A549 (cell line): ENCODE measurements around the gene MAML2. TPM values are rescaled to one million over a fixed set of nuclear protein-coding genes. Genes with fewer than 3 reads are reported as not detected.

Experiments
- ATAC-seq, 2 experiments: fragments of 200-7000 bp in 1 of 2; fragments of >200 bp in 1 of 2; cut with Nextera tagmentation in 1 of 2; cut with Tn5 transposase in 1 of 2; 3 replicates each; pipeline versions ENCODE4 v1.8.0 to v1.9.1; 2018 to 2020; ENCODE audit warnings: mild to moderate bottlenecking in 1 of 2, moderate library complexity in 1 of 2
- CTCF ChIA-PET: fragments of 300-600 bp; sonication (Branson Sonifier 250); formaldehyde crosslinking; extraction: SDS; loops from one replicate; lab custom pipeline; 2021; ENCODE audit warnings: antibody characterized with exemption, inconsistent platforms; lab: Yijun Ruan, JAX
- POLR2A ChIA-PET: fragments of 350-600 bp; formaldehyde crosslinking; extraction: SDS; loops from one replicate; lab custom pipeline; 2021; ENCODE audit warnings: antibody characterized with exemption, inconsistent platforms; lab: Yijun Ruan, JAX
- DNase-seq, 2 experiments: peaks; one replicate each; pipeline versions ENCODE4 v3.0.0 to v3.0.0-alpha.2; 2011 to 2016; ENCODE audit warnings: low read depth in 1 of 2, low spot score in 1 of 2
- FAIRE-seq: peaks from 2 replicates; lab custom pipeline; 2011; peaks lifted over from hg19 to GRCh38; lab: Jason Lieb, UNC
- H3K27ac ChIP-seq, 2 experiments: fragments of >200 bp; sonication (Bioruptor Twin); formaldehyde crosslinking; 3 replicates each; pipeline ENCODE4 v1.5.1; 2016 to 2017
- H3K4me1 ChIP-seq: fragments of >200 bp; sonication (Bioruptor Twin); formaldehyde crosslinking; 3 replicates; pipeline ENCODE4 v1.6.1; 2016
- H3K4me2 ChIP-seq: fragments of >200 bp; sonication (Bioruptor Twin); formaldehyde crosslinking; 3 replicates; pipeline ENCODE4 v1.6.1; 2016
- H3K4me3 ChIP-seq: fragments of >200 bp; sonication (Bioruptor Twin); formaldehyde crosslinking; 3 replicates; pipeline ENCODE4 v1.5.1; 2016
- H3K9me3 ChIP-seq: fragments of >200 bp; sonication (Bioruptor Twin); formaldehyde crosslinking; 3 replicates; pipeline ENCODE4 v1.6.1; 2016
- CEBPB ChIP-seq, 2 experiments: fragments of >200 bp in 1 of 2; sonication (Bioruptor Twin) in 1 of 2; formaldehyde crosslinking in 1 of 2; IDR thresholded peaks; 2 replicates each; pipeline ENCODE4 v1.6.1; 2012 to 2016
- ESRRA ChIP-seq: fragments of 150-350 bp; IDR thresholded peaks from 2 replicates; pipeline ENCODE4 v1.6.1; 2014; ENCODE audit warnings: mild to moderate bottlenecking, low read length, borderline replicate concordance
- KDM1A ChIP-seq: fragments of 200-600 bp; sonication (generic); IDR thresholded peaks from 2 replicates; pipeline ENCODE4 v1.6.1; 2016; ENCODE audit warnings: low read depth, mild to moderate bottlenecking
- KDM5A ChIP-seq: fragments of 200-600 bp; sonication (generic); IDR thresholded peaks from 2 replicates; pipeline ENCODE4 v1.6.1; 2016; ENCODE audit warnings: antibody characterized with exemption, mild to moderate bottlenecking
- NFE2L2 ChIP-seq: fragments of 150-350 bp; conservative IDR thresholded peaks from 2 replicates; pipeline ENCODE4 v1.6.1; 2014; ENCODE audit warnings: low read length
- RNF2 ChIP-seq: fragments of 200-600 bp; sonication (generic); IDR thresholded peaks from 2 replicates; pipeline ENCODE4 v1.6.1; 2016; ENCODE audit warnings: low read depth, mild to moderate bottlenecking, antibody characterized with exemption, moderate library complexity, borderline replicate concordance
- WGBS: methylation state at CpG from one replicate; pipeline ENCODE4 v1.1.6; 2017; ENCODE audit errors: missing lambda C conversion rate; 5-methylcytosine and 5-hydroxymethylcytosine counted together
- polyA plus RNA-seq, 4 experiments: library from polyadenylated mRNA; depleted of rRNA in 3 of 4; stranded (reverse); fragments of >200 nt; fragmentation: RNase III in 1 of 4; extraction: RNeasy Plus Mini Kit Qiagen cat#74134 plus additional on column Dnase treatment in 1 of 4; gene quantifications; 2 replicates in 3 of 4; 3 replicates in 1 of 4; pipeline ENCODE4 v1.2.3, GENCODE V29; 2011 to 2017
- TF ChIP-seq, protein P1 (sequence below): fragments of 200-600 bp; sonication (generic); IDR thresholded peaks from 2 replicates; pipeline ENCODE4 v1.6.1; 2016; ENCODE audit warnings: antibody characterized with exemption, mild to moderate bottlenecking, moderate library complexity
- TF ChIP-seq, protein P2 (sequence below): fragments of >200 bp; sonication (Bioruptor Twin); formaldehyde crosslinking; IDR thresholded peaks from 3 replicates; pipeline ENCODE4 v1.6.1; 2016
- TF ChIP-seq, protein P3 (sequence below): fragments of >200 bp; sonication (Bioruptor Twin); formaldehyde crosslinking; IDR thresholded peaks from 3 replicates; pipeline ENCODE4 v1.5.1; 2016

MAML2 gene
- polyA plus RNA-seq, 2 of the 4 experiments (the other 2 are of a cell fraction), result 1.5 to 2.5 TPM

DNA sequence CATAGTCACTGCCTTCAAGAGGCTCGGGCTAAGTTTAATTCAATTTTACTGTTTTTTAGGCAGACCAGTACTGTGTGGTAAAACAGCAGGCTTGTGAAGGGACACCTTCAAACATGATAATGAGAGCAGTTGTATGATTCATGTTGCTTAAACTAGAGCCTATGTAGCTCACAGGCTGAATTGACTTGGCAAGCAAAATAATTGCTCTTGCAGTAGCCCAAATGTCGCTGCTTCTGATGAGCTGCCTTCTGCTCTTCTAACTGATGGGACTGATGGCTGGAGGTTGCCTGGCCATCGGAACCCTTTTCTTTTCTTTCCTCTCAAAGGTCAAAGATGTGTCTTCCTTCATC lies 137.6 kb downstream of the MAML2 start (continued):
- TF ChIP-seq, protein P1, sequence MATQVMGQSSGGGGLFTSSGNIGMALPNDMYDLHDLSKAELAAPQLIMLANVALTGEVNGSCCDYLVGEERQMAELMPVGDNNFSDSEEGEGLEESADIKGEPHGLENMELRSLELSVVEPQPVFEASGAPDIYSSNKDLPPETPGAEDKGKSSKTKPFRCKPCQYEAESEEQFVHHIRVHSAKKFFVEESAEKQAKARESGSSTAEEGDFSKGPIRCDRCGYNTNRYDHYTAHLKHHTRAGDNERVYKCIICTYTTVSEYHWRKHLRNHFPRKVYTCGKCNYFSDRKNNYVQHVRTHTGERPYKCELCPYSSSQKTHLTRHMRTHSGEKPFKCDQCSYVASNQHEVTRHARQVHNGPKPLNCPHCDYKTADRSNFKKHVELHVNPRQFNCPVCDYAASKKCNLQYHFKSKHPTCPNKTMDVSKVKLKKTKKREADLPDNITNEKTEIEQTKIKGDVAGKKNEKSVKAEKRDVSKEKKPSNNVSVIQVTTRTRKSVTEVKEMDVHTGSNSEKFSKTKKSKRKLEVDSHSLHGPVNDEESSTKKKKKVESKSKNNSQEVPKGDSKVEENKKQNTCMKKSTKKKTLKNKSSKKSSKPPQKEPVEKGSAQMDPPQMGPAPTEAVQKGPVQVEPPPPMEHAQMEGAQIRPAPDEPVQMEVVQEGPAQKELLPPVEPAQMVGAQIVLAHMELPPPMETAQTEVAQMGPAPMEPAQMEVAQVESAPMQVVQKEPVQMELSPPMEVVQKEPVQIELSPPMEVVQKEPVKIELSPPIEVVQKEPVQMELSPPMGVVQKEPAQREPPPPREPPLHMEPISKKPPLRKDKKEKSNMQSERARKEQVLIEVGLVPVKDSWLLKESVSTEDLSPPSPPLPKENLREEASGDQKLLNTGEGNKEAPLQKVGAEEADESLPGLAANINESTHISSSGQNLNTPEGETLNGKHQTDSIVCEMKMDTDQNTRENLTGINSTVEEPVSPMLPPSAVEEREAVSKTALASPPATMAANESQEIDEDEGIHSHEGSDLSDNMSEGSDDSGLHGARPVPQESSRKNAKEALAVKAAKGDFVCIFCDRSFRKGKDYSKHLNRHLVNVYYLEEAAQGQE, result no peak

DNA sequence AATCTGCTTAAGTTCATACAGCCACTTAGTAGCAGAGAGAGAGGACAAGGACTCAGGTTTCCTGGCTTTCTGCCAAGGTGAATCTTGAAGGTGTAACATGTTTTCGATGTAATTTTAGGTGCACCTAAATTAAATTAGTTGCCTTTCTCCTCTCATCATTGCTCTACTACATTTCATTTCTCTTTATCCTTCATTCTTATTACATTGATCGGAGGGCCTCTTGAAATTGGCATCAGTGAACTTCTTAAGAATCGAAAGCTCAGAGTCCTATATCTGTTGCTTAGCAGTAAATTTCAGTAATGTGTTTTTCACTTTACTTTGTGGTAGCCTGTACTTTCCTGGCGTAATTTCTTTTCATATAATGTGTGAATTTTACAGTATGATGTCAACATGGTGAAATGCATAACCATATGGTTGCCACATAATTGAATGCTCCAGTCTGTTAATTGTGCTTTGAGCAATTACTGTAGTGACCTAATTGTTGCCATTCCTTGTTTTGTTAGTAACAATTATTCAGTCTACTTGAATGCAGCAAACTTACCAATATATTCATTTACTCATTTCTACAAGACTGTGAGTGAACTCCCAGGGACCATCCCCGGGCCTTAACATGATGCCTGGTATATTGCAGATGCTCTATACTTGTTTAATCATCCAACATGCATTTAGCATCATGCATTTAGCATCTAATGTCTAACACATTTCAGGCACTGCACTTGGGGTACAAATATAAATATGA lies 138.1 kb downstream of the MAML2 start:
- H3K4me3 ChIP-seq, result no peak overlapping the region
- DNase-seq, result no peak
- no peak for FAIRE-seq
- no peak overlapping the region for H3K27ac ChIP-seq
- no peak for ATAC-seq
- ChIA-PET CTCF (interaction anchor here (0.5 kb wide), 1 partner anchor 14 kb away, joined by 4 read pairs; no protein-coding TSS in a partner anchor), POLR2A (no interaction called here)
- H3K4me2 ChIP-seq, result no peak overlapping the region
- 91% methylated on average over 5 of the region's 5 CpGs for WGBS
- no peaks in the 10 kb centered on the region for H3K9me3 ChIP-seq
- TF ChIP-seq KDM1A, result no peak
- no peak for TF ChIP-seq RNF2
- TF ChIP-seq NFE2L2, result no peak
- TF ChIP-seq KDM5A, result no peak
- H3K4me1 ChIP-seq, result peaks cover 22% of the 10 kb centered on the region

DNA sequence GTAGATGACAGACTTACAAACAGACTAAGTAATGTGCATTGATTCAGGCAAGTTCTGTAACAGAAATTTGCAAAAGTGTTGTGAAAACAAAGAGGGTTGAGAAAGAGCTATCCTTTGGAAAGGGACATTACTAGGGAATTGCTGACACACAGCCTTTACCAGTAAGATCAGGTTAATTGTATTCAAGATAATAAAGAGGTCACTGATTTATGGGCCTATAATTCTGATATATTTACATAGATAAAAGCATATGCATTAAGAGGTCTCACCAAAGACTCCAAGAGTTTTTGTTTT lies 138.7 kb downstream of the MAML2 start:
- H3K4me2 ChIP-seq, result no peak overlapping the region
- CTCF ChIA-PET, result no interaction called here
- DNase-seq (no peak), FAIRE-seq (no peak), ATAC-seq (no peak)
- TF ChIP-seq, protein P2, sequence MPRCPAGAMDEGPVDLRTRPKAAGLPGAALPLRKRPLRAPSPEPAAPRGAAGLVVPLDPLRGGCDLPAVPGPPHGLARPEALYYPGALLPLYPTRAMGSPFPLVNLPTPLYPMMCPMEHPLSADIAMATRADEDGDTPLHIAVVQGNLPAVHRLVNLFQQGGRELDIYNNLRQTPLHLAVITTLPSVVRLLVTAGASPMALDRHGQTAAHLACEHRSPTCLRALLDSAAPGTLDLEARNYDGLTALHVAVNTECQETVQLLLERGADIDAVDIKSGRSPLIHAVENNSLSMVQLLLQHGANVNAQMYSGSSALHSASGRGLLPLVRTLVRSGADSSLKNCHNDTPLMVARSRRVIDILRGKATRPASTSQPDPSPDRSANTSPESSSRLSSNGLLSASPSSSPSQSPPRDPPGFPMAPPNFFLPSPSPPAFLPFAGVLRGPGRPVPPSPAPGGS, result no peak
- no peak for TF ChIP-seq ESRRA
- TF ChIP-seq, protein P3, sequence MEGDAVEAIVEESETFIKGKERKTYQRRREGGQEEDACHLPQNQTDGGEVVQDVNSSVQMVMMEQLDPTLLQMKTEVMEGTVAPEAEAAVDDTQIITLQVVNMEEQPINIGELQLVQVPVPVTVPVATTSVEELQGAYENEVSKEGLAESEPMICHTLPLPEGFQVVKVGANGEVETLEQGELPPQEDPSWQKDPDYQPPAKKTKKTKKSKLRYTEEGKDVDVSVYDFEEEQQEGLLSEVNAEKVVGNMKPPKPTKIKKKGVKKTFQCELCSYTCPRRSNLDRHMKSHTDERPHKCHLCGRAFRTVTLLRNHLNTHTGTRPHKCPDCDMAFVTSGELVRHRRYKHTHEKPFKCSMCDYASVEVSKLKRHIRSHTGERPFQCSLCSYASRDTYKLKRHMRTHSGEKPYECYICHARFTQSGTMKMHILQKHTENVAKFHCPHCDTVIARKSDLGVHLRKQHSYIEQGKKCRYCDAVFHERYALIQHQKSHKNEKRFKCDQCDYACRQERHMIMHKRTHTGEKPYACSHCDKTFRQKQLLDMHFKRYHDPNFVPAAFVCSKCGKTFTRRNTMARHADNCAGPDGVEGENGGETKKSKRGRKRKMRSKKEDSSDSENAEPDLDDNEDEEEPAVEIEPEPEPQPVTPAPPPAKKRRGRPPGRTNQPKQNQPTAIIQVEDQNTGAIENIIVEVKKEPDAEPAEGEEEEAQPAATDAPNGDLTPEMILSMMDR, result no peak
- peaks cover 27% of the 10 kb centered on the region for H3K4me1 ChIP-seq
- no peak overlapping the region for H3K4me3 ChIP-seq
- no peaks in the 10 kb centered on the region for H3K9me3 ChIP-seq
- H3K27ac ChIP-seq, result no peak overlapping the region
- POLR2A ChIA-PET, result no interaction called here

DNA sequence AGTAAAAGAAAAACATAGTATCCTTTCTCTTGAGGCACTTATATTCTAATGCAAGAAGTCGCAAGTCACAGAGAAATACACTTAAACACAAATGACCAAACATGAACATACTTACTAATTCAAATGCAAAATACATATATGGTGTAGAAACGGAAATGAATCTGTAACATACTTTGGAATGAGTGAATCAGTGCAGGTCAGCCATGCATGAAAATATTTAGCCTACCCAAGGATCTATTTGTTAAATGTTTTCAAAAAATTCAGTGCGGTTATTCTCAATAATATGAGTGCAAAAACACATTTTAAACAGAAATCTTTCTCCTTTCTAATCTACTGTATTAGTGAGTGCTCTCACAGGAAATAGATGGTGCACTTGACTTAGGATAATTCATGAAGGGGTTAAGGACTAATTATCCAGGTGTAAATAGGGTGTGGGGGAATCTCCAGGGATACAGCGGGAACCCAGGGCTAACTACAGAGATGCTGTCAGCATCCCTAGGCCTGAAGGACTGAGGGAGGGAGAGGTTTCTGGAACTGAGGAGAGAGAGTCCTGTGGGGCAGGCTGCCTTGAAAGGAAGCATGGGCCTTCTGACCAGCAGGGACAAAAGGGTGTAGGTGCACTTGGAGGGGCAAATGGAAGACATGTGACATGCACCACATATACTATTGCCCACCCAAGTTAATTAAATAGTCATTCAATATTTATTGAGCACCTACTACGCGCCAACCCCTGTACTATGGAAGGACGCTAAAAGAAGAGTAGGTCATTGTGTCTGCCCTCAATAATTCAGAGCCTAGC lies 139.2 kb downstream of the MAML2 start:
- FAIRE-seq (no peak), DNase-seq (no peak), ATAC-seq (no peak)
- Histone ChIP-seq H3K9me3 (no peaks in the 10 kb centered on the region), H3K27ac (no peak overlapping the region), H3K4me3 (no peak overlapping the region), H3K4me1 (peaks cover 27% of the 10 kb centered on the region), H3K4me2 (no peak overlapping the region)
- TF ChIP-seq CEBPB (IDR thresholded peaks at IDR 0.05), result no peak
- ChIA-PET POLR2A (no interaction called here), CTCF (interaction anchor here (0.7 kb wide), 1 partner anchor 64 kb away, joined by 3 read pairs; no protein-coding TSS in a partner anchor)
- 95% methylated on average over 7 of the region's 7 CpGs for WGBS
